Medulla oblongata (tissue), 1 donor: ENCODE data around the gene HFE.

ENCODE experiments used
- DNase-seq: peaks from one replicate; pipeline ENCODE4 v3.0.0-alpha.2; 2015; ENCODE audit errors: extremely low spot score

The HFE gene

DNA sequence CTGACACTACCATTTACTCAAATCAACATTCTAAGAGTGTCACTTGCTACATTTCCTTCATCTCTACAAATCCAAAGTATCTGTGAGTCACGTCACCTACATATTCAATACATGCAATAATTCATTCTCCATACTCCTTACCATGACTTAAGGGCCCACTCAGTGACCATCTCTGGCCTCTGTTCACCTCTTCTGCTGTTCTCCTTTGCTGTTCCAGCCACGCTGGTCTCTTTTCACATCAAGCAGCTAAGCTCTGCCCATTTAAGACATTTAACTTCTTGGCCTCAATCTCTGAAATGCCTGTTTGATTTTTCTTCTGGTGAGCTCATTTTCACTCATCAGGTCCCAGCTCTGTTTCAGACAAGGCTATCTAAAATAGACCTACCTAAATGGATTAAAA lies 46.5 kb downstream of the HFE start:
- DNase-seq: no peak

DNA sequence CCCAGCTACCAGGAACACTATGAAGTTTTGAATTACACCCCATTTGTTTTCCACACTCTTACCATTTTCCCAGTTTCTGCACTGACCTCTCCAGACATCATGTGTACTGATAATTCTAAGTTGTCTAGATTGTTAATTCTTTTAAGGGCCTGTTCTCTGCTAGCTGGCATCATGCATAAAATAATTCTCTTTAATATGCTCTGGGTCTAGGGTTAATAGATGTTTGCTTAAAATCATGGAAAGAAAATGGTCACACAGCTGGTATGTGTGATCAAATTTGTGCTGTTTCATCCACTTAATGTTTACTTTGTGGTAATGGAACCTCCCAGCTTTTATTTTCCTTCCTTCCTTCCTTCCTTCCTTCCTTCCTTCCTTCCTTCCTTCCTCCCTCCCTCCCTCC lies 49.1 kb downstream of the HFE start:
- no peak for DNase-seq

DNA sequence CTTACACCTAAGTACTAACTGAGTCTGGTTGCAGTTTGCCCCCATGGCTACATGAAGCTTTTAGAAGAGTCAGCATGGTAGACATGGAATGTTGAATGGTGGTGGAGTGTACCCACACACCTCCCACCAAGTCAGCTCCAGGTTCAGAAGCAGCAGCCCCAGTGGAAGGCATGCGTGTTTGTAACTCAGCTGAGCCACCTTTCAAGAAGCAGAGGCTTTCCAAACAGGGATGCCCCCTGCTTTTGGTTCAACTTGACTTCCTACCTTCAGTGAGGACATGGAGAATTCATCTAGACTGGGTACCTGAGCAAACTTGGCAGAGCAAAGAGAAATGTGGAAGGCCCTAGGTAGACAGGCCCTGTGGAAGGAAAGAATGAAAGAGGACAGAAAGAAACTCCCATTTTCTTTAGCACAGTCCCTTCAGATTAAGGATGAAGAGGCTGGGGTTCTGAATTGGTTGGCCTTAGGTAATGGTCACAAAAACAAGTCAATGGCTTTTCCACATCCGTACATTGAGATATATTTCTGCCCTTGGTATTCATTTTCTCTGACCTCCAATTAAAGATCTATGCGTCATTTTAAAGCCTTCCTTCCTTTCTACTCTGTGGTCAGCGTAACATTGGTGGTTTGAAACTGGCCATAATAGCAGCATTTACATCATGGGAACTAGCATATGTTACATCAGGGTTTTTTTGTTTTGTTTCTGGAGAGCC lies 53.2 kb downstream of the HFE start:
- no peak for DNase-seq

DNA sequence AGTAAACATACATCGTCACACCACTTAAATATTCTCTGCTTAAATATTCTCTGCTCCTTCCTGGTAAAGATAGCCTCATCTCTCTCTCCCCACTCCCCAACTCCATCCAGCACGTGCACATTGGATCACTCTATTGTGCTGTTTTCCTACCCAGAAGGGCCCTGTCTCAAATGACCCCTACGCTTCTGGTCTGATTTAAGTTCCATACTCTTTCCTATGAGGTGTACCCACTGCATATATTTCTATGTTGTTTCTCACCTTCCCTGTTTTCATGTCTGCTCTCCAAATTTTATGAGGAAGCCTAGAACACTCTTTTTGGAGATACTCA lies 53.7 kb downstream of the HFE start:
- DNase-seq: no peak

DNA sequence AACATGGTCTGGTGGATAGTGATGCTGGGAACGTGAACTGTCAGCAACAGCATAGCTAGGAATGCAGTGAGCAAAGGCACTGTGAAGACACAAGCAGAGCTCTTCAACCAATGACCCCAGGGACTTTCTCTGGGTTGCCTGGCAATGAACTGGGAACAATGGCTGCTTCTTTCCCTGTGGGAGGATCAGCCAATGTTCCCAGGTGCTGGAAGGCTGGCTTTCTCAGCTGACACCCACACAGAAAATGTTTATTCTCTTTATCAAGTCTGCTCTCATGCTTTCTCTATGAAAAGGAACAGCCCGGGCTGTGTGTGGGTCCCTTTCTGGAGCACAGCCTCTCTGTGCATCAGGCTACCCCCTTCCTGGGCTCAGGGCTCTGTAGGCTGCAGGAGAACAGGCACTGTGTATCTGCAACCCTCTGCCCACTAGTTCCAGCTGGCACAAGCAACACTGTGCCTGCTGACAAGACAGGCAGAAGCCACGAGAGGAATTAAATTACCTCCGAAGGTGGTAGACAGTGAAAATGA lies 54.2 kb downstream of the HFE start:
- peak; percentile 90 for DNase-seq

DNA sequence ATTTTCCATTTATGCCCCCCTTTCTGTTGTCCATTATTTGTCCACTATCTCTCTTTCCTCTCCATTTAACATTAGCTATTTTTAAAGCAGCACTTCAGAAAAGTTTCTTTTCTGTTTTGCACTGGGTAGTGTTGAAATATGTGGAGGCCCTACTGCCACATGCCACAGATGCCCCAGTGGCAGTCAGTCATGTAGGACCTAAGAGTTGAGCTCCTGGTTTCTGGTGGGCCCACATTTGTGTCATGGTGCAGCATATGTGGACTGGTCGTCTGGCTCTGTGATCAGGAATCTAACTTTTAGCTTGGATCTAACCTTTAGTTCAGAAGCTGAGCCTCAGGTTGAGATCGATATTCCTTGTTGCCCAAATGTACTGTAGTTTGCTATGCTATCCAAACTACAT lies 54.8 kb downstream of the HFE start:
- DNase-seq: no peak
